ENCODE data around the gene GAGE12H.
"Not testable (repeated sequence)": the region's sequence is repeated elsewhere in the genome, so short reads cannot be mapped to it uniquely, and the experiment has no call there.

The GAGE12H gene, protein sequence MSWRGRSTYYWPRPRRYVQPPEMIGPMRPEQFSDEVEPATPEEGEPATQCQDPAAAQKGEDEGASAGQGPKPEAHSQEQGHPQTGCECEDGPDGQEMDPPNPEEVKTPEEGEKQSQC

DNA sequence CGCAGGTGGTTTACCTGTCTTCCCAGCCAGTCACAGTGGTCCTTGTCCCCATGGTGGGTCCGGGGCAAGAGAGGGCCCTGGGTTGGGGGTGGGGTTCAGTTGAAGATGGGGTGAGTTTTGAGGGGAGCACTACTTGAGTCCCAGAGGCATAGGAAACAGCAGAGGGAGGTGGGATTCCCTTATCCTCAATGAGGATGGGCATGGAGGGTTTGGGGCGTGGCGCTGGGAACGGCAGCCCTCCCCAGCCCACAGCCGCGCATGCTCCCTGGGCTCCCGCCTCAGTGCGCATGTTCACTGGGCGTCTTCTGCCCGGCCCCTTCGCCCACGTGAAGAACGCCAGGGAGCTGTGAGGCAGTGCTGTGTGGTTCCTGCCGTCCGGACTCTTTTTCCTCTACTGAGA lies at the start of gene GAGE12H:
Gene GAGE12H, plus strand, starts transcription at position 301 of the 400 bp plus-strand sequence. CDS start 1,155 bp downstream, outside the sequence.
- not testable (repeated sequence) for DNase-seq (ENCODE audit: low read depth in 1 of 2, low spot score in 1 of 2)

DNA sequence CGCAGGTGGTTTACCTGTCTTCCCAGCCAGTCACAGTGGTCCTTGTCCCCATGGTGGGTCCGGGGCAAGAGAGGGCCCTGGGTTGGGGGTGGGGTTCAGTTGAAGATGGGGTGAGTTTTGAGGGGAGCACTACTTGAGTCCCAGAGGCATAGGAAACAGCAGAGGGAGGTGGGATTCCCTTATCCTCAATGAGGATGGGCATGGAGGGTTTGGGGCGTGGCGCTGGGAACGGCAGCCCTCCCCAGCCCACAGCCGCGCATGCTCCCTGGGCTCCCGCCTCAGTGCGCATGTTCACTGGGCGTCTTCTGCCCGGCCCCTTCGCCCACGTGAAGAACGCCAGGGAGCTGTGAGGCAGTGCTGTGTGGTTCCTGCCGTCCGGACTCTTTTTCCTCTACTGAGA lies 47.9 kb upstream of the GAGE12H start, which contains the start of gene GAGE12C:
Gene GAGE12C, plus strand, starts transcription at position 301 of the 400 bp plus-strand sequence. CDS start 1,155 bp downstream, outside the sequence.
- not testable (repeated sequence) for DNase-seq (ENCODE audit: low read depth in 1 of 2, low spot score in 1 of 2)

DNA sequence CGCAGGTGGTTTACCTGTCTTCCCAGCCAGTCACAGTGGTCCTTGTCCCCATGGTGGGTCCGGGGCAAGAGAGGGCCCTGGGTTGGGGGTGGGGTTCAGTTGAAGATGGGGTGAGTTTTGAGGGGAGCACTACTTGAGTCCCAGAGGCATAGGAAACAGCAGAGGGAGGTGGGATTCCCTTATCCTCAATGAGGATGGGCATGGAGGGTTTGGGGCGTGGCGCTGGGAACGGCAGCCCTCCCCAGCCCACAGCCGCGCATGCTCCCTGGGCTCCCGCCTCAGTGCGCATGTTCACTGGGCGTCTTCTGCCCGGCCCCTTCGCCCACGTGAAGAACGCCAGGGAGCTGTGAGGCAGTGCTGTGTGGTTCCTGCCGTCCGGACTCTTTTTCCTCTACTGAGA lies 38.3 kb upstream of the GAGE12H start, which contains the start of gene GAGE12D:
Gene GAGE12D, plus strand, starts transcription at position 301 of the 400 bp plus-strand sequence. CDS start 1,155 bp downstream, outside the sequence.
- DNase-seq (ENCODE audit: low read depth in 1 of 2, low spot score in 1 of 2), result not testable (repeated sequence)

DNA sequence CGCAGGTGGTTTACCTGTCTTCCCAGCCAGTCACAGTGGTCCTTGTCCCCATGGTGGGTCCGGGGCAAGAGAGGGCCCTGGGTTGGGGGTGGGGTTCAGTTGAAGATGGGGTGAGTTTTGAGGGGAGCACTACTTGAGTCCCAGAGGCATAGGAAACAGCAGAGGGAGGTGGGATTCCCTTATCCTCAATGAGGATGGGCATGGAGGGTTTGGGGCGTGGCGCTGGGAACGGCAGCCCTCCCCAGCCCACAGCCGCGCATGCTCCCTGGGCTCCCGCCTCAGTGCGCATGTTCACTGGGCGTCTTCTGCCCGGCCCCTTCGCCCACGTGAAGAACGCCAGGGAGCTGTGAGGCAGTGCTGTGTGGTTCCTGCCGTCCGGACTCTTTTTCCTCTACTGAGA lies 28.8 kb upstream of the GAGE12H start, which contains the start of gene GAGE12E:
Gene GAGE12E, plus strand, starts transcription at position 301 of the 400 bp plus-strand sequence. CDS start 1,155 bp downstream, outside the sequence.
- not testable (repeated sequence) for DNase-seq (ENCODE audit: low read depth in 1 of 2, low spot score in 1 of 2)

DNA sequence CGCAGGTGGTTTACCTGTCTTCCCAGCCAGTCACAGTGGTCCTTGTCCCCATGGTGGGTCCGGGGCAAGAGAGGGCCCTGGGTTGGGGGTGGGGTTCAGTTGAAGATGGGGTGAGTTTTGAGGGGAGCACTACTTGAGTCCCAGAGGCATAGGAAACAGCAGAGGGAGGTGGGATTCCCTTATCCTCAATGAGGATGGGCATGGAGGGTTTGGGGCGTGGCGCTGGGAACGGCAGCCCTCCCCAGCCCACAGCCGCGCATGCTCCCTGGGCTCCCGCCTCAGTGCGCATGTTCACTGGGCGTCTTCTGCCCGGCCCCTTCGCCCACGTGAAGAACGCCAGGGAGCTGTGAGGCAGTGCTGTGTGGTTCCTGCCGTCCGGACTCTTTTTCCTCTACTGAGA lies 19.2 kb upstream of the GAGE12H start, which contains the start of gene GAGE12F:
Gene GAGE12F, plus strand, starts transcription at position 301 of the 400 bp plus-strand sequence. CDS start 1,155 bp downstream, outside the sequence.
- DNase-seq (ENCODE audit: low read depth in 1 of 2, low spot score in 1 of 2), result not testable (repeated sequence)

DNA sequence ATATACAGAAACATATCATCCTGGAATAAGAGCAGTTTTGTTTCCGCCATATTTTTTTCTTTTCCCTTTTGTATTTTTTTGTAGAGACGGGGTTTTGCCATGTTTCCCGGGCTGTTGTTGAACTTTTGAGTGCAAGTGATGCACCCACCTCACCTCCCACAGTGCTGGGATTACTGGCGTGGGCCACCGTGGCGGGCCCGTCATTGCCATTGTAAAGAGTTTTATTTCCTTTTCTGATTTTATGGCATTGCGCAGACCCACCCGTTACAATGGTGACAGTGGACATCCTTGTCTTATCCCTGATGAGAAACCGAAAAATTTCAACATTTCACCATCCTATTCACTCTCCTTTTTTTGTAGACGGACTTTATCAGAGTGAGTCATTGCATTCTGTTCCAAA lies 11.0 kb upstream of the GAGE12H start:
- not testable (repeated sequence) for DNase-seq (ENCODE audit: low read depth in 1 of 2, low spot score in 1 of 2)

DNA sequence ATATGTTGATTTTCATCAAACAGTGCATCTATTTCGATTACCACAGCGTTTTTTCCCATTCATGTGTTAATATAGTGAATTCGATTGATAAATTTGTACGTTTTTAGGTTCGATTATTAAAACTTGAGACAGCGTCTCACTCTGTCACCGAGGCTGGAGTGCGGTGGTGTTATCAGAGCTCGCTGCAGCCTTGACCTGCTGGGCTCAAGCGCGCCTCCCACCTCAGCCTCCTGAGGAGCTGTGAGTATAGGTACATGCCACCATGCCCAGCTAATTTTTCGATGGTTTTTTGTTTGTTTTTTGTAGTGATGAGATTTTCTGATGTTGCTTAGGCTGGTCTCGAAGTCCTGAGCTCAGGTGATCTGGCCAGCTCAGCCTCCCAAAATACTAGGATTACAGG lies 10.6 kb upstream of the GAGE12H start:
- not testable (repeated sequence) for DNase-seq (ENCODE audit: low read depth in 1 of 2, low spot score in 1 of 2)

DNA sequence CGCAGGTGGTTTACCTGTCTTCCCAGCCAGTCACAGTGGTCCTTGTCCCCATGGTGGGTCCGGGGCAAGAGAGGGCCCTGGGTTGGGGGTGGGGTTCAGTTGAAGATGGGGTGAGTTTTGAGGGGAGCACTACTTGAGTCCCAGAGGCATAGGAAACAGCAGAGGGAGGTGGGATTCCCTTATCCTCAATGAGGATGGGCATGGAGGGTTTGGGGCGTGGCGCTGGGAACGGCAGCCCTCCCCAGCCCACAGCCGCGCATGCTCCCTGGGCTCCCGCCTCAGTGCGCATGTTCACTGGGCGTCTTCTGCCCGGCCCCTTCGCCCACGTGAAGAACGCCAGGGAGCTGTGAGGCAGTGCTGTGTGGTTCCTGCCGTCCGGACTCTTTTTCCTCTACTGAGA lies 9.6 kb upstream of the GAGE12H start, which contains the start of gene GAGE12G:
Gene GAGE12G, plus strand, starts transcription at position 301 of the 400 bp plus-strand sequence. CDS start 1,155 bp downstream, outside the sequence.
- DNase-seq (ENCODE audit: low read depth in 1 of 2, low spot score in 1 of 2), result not testable (repeated sequence)

DNA sequence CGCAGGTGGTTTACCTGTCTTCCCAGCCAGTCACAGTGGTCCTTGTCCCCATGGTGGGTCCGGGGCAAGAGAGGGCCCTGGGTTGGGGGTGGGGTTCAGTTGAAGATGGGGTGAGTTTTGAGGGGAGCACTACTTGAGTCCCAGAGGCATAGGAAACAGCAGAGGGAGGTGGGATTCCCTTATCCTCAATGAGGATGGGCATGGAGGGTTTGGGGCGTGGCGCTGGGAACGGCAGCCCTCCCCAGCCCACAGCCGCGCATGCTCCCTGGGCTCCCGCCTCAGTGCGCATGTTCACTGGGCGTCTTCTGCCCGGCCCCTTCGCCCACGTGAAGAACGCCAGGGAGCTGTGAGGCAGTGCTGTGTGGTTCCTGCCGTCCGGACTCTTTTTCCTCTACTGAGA lies 9.4 kb downstream of the GAGE12H start, which contains the start of gene GAGE2A:
Gene GAGE2A, plus strand, starts transcription at position 301 of the 400 bp plus-strand sequence. CDS start 1,155 bp downstream, outside the sequence.
- DNase-seq (ENCODE audit: low read depth in 1 of 2, low spot score in 1 of 2), result not testable (repeated sequence)

DNA sequence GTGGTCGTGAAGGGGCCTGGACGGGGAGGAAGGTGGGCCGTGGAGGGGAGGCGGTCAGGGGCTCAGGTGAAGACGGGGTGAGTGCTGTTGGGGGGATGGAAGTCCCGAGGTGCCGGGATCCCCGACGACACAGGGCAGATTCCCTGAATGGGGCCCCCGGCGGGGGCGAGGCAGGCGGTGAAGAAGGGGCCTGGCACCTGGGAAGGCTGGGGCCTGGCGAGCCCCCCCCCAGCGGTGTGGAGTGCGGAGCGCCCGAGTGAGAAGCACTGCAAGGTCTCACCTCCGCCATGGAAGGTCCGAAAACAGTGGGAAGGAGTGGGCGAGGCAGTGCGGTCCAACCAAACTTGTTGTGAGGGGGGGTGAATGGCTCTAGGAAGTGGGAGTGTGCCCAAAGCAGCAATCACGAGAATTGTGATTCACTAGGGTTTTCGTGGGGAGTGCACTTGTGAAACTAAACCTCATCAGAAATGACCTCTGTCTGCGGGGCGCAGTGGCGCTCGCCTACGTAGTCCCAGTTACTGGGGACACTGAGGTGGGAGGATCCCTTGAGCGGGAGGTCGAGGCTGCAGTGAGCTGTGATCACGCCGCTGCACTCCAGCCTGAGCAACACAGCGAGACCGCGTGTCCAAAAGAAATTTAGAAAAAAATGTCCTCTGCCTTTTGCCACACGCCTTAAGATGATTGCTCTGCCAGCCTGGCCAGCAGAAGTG lies 10.2 kb downstream of the GAGE12H start:
- not testable (repeated sequence) for DNase-seq (ENCODE audit: low read depth in 1 of 2, low spot score in 1 of 2)

DNA sequence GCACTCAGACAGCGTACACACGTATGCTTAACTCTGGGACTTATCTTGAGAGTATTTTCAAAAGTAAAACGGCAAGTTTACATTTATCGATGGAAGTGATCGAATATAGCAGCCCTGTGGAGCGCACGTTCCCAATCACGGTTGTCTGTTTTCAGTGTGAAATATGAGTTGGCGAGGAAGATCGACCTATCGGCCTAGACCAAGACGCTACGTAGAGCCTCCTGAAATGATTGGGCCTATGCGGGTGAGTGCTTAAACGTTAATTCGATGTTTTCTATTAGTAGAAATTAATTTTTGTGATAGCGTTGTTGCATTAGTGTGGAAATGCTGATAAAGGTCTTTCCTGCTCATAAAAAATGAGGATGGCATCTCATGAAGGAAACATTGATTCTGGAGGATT lies 10.7 kb downstream of the GAGE12H start:
- not testable (repeated sequence) for DNase-seq (ENCODE audit: low read depth in 1 of 2, low spot score in 1 of 2)

DNA sequence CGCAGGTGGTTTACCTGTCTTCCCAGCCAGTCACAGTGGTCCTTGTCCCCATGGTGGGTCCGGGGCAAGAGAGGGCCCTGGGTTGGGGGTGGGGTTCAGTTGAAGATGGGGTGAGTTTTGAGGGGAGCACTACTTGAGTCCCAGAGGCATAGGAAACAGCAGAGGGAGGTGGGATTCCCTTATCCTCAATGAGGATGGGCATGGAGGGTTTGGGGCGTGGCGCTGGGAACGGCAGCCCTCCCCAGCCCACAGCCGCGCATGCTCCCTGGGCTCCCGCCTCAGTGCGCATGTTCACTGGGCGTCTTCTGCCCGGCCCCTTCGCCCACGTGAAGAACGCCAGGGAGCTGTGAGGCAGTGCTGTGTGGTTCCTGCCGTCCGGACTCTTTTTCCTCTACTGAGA lies 19.0 kb downstream of the GAGE12H start, which contains the start of gene GAGE1:
Gene GAGE1, plus strand, starts transcription at position 301 of the 400 bp plus-strand sequence. CDS start 1,155 bp downstream, outside the sequence.
- not testable (repeated sequence) for DNase-seq (ENCODE audit: low read depth in 1 of 2, low spot score in 1 of 2)

DNA sequence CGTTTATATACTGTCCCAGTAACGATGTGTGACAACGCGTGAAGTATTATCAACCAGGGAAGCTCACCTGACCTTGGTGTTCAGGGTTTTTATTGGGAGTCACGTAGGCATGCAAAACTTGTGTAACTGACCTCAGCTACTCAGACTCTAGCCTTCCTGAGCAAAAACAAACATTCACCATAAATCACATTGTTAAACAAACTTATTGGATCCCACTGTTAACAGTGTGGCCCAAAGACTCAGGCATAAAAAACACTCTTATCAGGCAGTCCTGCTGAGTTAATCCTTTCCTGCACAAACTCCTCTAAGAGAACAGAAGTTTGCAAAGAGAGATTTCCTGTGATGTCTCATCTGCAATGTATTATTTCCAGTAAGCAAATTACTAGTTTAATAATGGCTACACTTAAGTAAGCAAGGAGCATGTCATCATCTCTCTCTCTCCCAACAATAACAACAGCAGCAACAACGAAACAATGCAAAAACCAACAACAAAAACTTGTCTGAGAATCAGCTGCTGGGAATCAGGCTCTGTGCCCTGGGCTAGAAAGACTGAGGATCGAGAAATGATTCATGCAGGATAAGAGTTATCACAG lies 31.1 kb downstream of the GAGE12H start:
- DNase-seq (ENCODE audit: low read depth in 1 of 2, low spot score in 1 of 2), result no peak

DNA sequence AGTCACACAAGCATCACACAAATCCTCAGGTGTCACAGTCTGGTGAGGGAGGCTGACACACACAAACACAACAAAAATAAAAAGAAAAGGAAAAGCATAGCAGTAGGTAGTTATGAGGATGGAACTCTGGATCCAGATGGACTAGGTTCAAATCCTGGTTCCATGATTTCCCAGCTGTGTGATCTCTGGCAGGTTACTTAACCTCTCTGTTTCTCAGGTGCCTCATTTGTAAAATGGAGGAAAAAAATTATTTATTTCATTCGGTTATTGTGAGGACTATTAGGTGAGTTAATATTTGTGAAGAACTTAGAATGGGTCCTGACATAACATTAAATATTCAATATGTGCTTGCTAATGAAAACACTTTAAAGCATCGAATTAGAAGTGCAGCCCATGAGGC lies 38.8 kb downstream of the GAGE12H start:
- DNase-seq (ENCODE audit: low read depth in 1 of 2, low spot score in 1 of 2), result no peak

DNA sequence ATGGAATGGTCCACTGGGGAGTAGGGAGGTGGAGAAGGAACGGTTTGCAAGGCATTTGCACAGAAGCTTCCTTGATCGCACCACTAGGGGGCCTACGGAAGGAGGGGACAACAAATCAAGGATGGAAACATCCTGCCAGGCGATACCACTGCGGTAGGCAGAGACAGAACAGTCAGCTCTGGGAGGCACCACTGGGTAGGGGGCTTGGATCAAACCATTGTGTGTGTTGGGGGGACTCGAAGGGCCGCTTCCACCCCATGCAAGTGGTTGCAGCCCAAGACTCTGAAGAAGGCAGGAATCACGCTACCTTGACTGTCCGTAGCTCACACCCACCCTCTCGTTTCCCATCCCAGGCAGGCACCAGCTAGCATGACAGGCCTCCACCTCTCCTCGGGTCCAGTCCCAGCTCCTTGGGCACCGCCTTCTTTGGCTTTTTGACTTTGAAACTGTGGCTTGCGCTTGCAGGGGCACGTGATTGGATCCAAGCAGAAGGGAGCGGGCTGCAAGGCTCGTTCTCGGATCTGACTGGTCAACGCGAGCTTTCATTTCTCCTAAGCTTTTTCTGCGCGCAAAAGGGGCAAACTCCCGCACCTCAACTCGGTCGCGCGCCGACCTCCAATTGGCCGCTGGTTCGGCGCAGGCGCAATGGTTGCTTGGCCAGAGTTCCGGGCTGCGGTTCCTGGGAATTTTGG lies 47.5 kb downstream of the GAGE12H start:
- no peak for DNase-seq (ENCODE audit: low read depth in 1 of 2, low spot score in 1 of 2)

Measured in activated CD4-positive, alpha-beta T cell treated with anti-CD3 and anti-CD28 coated beads, Interleukin-2, amount 50 U/mL, for 24 hours (primary cell).